Inferior parietal cortex (tissue), 1 donor: ENCODE measurements around the gene INHBE.
"Not testable (repeated sequence)": the region's sequence is repeated elsewhere in the genome, so short reads cannot be mapped to it uniquely, and the experiment has no call there.

Experiments used
- DNase-seq: peaks from one replicate; pipeline ENCODE4 v3.0.0-alpha.2; 2016; ENCODE audit errors: extremely low spot score

INHBE gene, protein sequence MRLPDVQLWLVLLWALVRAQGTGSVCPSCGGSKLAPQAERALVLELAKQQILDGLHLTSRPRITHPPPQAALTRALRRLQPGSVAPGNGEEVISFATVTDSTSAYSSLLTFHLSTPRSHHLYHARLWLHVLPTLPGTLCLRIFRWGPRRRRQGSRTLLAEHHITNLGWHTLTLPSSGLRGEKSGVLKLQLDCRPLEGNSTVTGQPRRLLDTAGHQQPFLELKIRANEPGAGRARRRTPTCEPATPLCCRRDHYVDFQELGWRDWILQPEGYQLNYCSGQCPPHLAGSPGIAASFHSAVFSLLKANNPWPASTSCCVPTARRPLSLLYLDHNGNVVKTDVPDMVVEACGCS

DNA sequence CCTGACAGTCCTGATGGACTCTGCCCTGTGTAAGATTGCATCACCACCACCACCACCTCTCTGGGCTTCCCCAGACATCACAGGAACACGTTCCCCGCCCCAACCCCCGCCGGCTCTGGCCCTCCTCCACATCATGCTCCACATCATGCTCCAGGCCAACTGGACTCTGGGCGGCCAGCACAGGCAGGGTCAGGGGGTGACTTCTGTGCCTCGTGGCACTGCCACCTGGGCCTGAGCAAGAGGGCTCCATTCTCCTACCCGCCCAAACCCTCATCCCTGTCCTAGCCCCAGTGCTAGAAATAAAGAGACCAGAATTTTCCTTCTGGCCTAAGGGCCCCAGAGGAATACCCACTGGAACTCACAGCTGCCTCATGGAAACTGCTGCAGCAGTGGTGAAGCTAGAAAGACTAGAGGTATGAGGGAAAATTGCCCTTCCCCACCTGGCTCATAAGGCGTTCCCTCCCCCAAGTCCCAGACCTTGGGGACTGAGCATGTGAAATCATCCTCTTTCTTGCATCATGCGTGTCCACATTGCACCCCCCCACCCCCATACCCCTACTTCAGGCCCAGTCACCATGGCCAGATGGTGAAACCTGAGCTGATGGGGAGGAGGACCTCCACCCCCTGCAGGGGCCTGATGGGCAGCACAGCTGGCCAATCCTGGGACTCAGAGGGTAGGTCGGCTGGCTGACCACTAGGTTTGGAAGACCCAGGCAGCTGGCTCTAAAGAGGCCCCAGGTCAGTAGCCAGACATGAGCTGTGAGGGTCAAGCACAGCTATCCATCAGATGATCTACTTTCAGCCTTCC is at the start of gene INHBE:
TSS of gene INHBE (plus strand) at position 742 of the 808 bp plus-strand sequence. CDS start 230 bp downstream, outside the sequence.
- no peak for DNase-seq

DNA sequence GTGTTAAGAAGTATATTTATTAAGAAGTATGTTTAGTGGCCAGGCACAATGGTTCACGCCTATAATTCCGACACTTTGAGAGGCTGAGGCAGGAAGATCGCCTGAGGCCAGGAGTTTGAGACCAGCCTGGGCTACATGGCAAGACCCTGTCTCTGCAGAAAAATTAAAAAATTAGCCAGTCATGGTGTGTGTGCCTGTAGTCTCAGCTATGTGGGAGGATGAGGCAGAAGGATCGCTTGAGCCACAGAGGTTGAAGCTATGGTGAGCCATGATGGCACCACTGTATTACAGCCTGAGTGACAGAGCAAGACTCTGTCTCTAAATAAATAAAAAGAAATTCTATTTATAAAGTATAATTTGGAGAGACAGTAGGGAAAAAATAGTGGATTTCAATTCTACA is 44.6 kb upstream of the INHBE start:
- no peak for DNase-seq

DNA sequence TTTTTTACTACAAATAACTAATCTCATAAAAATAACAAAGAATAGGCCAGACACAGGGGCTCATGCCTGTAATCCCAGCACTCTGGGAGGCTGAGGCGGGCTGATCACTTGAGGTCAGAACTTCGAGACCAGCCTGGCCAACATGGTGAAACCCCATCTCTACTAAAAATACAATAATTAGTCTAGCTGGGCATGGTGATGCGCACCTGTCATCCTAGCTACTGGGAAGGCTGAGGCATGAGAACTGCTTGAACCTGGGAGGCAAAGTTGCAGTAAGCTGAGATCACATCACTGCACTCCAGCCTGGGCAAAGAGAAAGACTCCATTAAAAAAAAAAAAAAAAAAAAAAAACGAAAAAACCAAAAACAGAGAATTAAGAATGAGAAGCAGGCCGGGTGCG is 40.9 kb upstream of the INHBE start:
- not testable (repeated sequence) for DNase-seq

DNA sequence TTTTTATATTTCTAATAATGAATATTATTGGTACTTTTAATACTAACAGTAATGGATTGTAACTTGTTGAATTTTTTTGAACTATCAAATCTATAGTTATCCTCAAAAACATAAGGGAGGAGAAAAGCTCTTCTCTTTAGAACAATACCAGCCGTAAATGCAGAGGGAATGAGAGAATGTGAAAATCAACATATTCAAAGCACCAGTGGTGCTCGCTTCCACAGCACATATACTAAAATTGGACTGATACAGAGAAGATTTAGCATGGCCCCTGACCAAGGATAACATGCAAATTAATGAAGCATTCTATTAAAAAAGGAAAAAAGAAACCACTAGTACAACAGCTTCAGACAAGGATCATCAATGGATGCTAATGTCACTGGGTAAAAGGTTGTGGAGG is 40.0 kb upstream of the INHBE start:
- DNase-seq: no peak

DNA sequence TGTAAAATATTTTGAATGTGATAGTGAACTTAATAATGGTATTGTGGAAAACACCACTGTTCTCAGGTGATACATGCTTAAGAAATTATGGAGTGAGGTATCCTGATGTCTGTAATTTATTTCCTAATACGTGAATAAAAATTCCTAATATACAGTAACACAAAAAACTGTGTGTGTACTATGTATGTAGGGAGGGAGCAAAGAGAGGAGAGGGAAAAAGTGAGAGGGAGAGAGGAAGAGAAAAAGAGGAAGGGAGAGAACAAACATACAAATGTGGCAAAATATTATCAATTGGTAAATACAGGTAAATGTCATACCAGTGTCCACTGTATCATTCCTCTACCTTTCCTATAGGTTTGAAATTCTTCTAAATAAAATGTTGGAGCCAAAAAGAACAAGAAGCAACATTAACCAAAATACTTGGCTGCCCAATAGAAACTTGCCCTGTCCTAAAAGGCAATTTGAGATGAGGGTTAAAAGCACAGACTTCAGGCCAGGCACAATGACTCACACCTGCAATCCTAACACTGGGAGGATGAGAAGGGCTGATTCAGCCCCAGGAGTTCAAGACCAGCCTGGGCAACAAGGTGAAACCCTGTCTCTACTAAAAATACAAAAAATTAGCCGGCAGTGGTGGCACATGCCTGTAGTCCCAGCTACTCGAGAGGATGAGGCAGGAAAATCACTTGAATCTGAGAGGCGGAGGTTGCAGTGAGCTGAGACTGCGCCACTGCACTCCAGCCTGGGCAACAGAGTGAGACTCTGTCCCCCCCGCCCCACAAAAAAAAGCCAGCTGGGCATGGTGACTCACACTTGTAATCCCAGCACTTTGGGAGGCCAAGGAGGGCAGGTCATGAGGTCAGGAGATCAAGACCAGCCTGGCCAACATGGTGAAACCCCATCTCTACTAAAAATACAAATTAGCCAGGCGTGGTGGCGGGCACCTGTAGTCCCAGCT is 38.8 kb upstream of the INHBE start:
- DNase-seq: no peak

DNA sequence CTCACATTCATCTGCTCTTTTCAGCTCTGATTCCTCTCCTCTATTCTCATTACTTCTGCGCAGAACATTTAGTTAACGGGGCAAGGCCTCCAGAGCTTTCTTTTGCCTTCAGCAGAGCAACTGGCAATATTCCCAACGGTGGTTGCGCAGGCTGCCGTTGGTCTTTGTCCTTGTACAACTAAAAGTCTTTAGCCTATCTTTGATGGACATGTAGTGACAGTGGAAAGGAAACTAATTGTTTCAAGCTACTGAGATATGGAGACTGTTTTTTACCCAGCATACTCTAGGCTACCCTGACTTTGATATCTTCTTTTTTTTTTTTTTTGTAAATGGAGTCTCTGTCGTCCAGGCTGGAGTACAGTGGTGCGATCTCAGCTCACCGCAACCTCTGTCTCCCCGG is 36.9 kb upstream of the INHBE start:
- DNase-seq: no peak

GRCh38 chr12:57419495-57419894 is 35.6 kb upstream of the INHBE start:
- no peak for DNase-seq

DNA sequence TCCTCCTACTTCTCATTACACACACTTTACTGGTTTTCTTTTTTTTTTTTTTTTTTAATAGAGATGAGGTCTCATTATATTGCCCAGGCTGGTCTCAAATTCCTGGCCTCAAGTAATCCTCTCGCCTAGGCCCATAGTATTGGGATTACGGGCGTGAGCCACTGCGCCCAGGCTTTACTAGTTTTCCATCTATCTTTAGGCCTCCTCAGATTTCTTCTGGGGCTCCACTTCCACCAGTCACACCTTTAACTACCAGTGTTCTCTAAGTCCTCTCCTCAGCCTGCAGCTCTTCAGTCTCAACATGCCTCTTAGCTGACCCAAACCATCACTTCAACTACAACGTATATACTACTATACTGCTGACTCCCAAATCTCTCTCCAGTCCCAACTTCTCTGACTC is 34.6 kb upstream of the INHBE start:
- DNase-seq: no peak

- DNase-seq: not testable (repeated sequence)
These were observed 28.2 kb upstream of the INHBE start for GRCh38 chr12:57426948-57427347.

DNA sequence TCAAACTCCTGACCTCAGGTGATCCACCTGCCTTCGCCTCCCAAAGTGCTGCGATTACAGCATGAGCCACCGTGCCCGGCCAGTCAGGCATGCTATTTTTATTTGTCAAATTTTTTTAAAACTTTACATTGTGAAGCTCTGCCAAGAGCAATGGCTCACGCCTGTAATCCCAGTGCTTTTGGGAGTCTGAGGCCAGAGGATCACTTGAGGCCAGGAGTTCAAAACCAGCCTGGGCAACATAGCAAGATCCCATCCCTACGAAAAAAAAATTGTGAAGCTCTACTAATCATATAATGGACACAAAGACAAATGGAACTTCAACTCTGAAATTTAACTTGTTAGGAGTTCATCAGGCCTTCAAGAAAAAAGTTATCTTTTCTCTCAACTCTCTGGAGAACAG is 26.1 kb upstream of the INHBE start:
- no peak for DNase-seq

GRCh38 chr12:57429473-57430111 is 25.5 kb upstream of the INHBE start:
- DNase-seq: no peak

- peak; percentile 40 for DNase-seq
These were observed 24.8 kb upstream of the INHBE start for GRCh38 chr12:57430112-57430930.

- peak; percentile 93 for DNase-seq
These were observed 24.1 kb upstream of the INHBE start, which contains the start of gene R3HDM2 for GRCh38 chr12:57430931-57431566. TSS of gene R3HDM2 (minus strand) at chr12:57431043. CDS start at chr12:57310428, 120,615 bp downstream.

DNA sequence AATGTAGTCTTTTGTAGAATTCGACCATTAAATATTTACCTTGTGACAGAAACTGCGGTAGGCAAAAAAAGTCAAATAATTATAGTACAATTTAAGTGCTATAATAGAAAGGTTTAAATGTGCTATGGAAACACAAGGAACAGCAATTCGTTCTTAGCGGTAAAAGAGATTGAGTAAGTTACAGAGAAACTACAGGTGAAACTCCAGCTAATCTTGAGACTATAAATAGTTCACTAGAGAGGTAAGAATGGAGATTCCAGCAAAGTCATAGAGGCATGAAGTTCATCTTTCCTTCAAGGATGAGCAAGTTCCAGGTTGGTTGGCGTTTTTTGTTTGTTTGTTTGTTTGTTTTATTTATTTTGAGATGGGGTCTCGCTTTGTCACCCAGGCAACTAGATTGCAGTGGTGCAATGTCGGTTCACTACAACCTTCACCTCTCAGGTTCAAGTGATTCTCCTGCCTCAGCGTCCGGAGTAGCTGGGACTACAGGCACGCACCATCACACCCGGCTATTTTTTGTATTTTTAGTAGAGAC is 23.4 kb upstream of the INHBE start:
- DNase-seq: no peak

GRCh38 chr12:57433370-57433769 is 21.7 kb upstream of the INHBE start:
- DNase-seq: no peak

DNA sequence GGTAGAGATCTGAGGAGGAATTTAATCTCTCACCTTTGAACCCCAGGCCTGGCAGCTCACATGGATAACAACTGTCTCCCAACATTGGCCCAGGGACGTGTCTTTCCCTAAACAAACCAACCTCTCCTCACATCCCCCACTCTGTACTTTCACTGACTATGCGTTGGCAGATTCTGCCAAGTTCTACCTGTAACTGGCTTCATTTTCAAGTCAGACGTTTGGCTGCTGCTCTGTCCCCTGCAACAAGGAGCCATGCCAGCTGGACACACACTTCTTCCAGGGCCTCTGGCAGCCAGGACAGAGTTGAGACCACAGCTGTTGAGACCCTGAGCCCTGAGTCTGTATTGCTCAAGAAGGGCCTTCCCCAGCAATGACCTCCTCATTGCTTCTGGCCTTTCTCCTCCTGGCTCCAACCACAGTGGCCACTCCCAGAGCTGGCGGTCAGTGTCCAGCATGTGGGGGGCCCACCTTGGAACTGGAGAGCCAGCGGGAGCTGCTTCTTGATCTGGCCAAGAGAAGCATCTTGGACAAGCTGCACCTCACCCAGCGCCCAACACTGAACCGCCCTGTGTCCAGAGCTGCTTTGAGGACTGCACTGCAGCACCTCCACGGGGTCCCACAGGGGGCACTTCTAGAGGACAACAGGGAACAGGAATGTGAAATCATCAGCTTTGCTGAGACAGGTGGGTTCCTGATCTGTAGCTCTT is 20.4 kb upstream of the INHBE start, which contains the start of gene INHBC:
TSS of gene INHBC (plus strand) at position 268 of the 707 bp plus-strand sequence. CDS start at position 371, 103 bp downstream.
- DNase-seq: no peak

DNA sequence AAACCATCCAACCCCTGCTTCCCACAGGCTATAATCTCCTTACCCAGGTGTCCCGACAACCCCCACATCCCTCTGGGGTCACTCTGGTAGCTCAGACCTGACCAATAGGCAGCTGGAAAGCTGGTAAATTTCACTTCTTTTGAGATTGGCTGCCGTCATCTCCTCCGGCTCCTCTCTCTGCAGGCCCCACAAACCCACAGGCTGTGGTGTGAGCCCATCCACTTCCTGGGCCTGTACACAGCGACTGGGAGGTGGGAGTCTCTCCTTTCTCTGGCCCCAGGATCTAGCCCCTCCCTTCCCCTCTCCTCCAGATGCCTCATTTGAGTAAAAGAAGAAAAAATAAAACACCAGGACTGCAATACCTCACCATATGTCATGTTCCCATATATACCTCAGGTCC is 19.8 kb upstream of the INHBE start:
- DNase-seq: no peak

- DNase-seq: no peak
These were observed 16.7 kb upstream of the INHBE start for GRCh38 chr12:57438400-57438799.

- no peak for DNase-seq
These were observed 15.3 kb upstream of the INHBE start for GRCh38 chr12:57439762-57440266.
